Measurements from ENCODE around the gene ITK.
"Not testable (repeated sequence)": the region's sequence is repeated elsewhere in the genome, so short reads cannot be mapped to it uniquely, and the experiment has no call there.

ITK gene

GRCh38 chr5:157167214-157167621, 13.4 kb upstream of the ITK start:
- peak; percentile 70 for DNase-seq (ENCODE audit: low spot score)
- FAIRE-seq, result no peak

- FAIRE-seq, result no peak
These were observed 12.4 kb upstream of the ITK start for GRCh38 chr5:157168286-157168685.

GRCh38 chr5:157172403-157172802, 8.2 kb upstream of the ITK start:
- DNase-seq (ENCODE audit: low spot score), result no peak
- FAIRE-seq, result no peak

More at GRCh38 chr5:157168286-157168685, 12.4 kb upstream of the ITK start:
- no peak for DNase-seq (ENCODE audit: low spot score)

- DNase-seq (ENCODE audit: low spot score), result no peak
- no peak for FAIRE-seq
These were observed 5.5 kb upstream of the ITK start for GRCh38 chr5:157175071-157175612.

- no peak for FAIRE-seq
- no peak for DNase-seq (ENCODE audit: low spot score)
These were observed 2.7 kb upstream of the ITK start for GRCh38 chr5:157177953-157178352.

GRCh38 chr5:157178966-157179365, 1.7 kb upstream of the ITK start:
- FAIRE-seq, result no peak

GRCh38 chr5:157182143-157182757, 1.6 kb downstream of the ITK start:
- no peak for DNase-seq (ENCODE audit: low spot score)
- no peak for FAIRE-seq

More at GRCh38 chr5:157178966-157179365, 1.7 kb upstream of the ITK start:
- no peak for DNase-seq (ENCODE audit: low spot score)

- DNase-seq (ENCODE audit: low spot score) (no peak), FAIRE-seq (no peak)
These were observed 3.6 kb downstream of the ITK start for GRCh38 chr5:157184117-157184670.

- DNase-seq (ENCODE audit: low spot score); FAIRE-seq: not testable (repeated sequence)
These were observed 4.5 kb downstream of the ITK start for GRCh38 chr5:157185122-157185521.

GRCh38 chr5:157186309-157187045, 5.8 kb downstream of the ITK start:
- FAIRE-seq, result no peak

GRCh38 chr5:157187046-157187754, 6.6 kb downstream of the ITK start:
- FAIRE-seq (peak; percentile 32), DNase-seq (ENCODE audit: low spot score) (no peak)

More at GRCh38 chr5:157186309-157187045, 5.8 kb downstream of the ITK start:
- no peak for DNase-seq (ENCODE audit: low spot score)

GRCh38 chr5:157188270-157188669, 7.6 kb downstream of the ITK start:
- DNase-seq (ENCODE audit: low spot score) (no peak), FAIRE-seq (no peak)

- DNase-seq (ENCODE audit: low spot score) (no peak), FAIRE-seq (no peak)
These were observed 8.6 kb downstream of the ITK start for GRCh38 chr5:157189223-157189622.

GRCh38 chr5:157193699-157194424, 13.2 kb downstream of the ITK start:
- FAIRE-seq, result no peak

GRCh38 chr5:157196045-157196444, 15.4 kb downstream of the ITK start:
- FAIRE-seq (no peak), DNase-seq (ENCODE audit: low spot score) (no peak)

More at GRCh38 chr5:157193699-157194424, 13.2 kb downstream of the ITK start:
- no peak for DNase-seq (ENCODE audit: low spot score)

- FAIRE-seq (no peak), DNase-seq (ENCODE audit: low spot score) (no peak)
These were observed 16.4 kb downstream of the ITK start for GRCh38 chr5:157197086-157197485.

GRCh38 chr5:157198277-157198986, 17.8 kb downstream of the ITK start:
- FAIRE-seq, result no peak
- no peak for DNase-seq (ENCODE audit: low spot score)

GRCh38 chr5:157201857-157202256, 21.2 kb downstream of the ITK start:
- DNase-seq (ENCODE audit: low spot score), result no peak
- no peak for FAIRE-seq

GRCh38 chr5:157203417-157203816, 22.8 kb downstream of the ITK start:
- FAIRE-seq (no peak), DNase-seq (ENCODE audit: low spot score) (no peak)

GRCh38 chr5:157204765-157205164, 24.1 kb downstream of the ITK start:
- FAIRE-seq (no peak), DNase-seq (ENCODE audit: low spot score) (no peak)
